DND-41 (cell line): ENCODE data around the gene PTPRN2.

ENCODE experiments used
- CTCF ChIP-seq: IDR thresholded peaks from 2 replicates; pipeline ENCODE4 v1.5.1; 2012; ENCODE audit warnings: borderline replicate concordance, low read length, moderate library complexity, mild to moderate bottlenecking; ENCODE audit not compliant: poor library complexity, severe bottlenecking; ENCODE audit errors: extremely low read depth
- EZH2 ChIP-seq: IDR thresholded peaks from 3 replicates; pipeline ENCODE4 v1.6.1; 2012; ENCODE audit warnings: borderline replicate concordance, low read depth, mild to moderate bottlenecking, moderate library complexity, low read length, inconsistent platforms; ENCODE audit not compliant: severe bottlenecking

- no peak for TF ChIP-seq CTCF
- TF ChIP-seq EZH2, result no peak
Observed at GRCh38 chr7:158533386-158534133, 54.1 kb downstream of the PTPRN2 start.
